NB4 (cell line): ENCODE data around the gene TXNRD2.

Source experiments
- MAX ChIP-seq: IDR thresholded peaks from 2 replicates; pipeline ENCODE4 v1.6.1; 2011; ENCODE audit warnings: low read depth, low read length
- POLR2A ChIP-seq: IDR thresholded peaks from 2 replicates; pipeline ENCODE4 v1.6.1; 2011; ENCODE audit warnings: mild to moderate bottlenecking; ENCODE audit not compliant: insufficient read length; ENCODE audit errors: extremely low read depth
- TF ChIP-seq, protein P1 (sequence below): IDR thresholded peaks from one replicate; pipeline ENCODE4 v1.5.1; 2012; ENCODE audit warnings: low read depth, low read length

- TF ChIP-seq MAX (no peak), POLR2A (no peak)
- TF ChIP-seq, protein P1, sequence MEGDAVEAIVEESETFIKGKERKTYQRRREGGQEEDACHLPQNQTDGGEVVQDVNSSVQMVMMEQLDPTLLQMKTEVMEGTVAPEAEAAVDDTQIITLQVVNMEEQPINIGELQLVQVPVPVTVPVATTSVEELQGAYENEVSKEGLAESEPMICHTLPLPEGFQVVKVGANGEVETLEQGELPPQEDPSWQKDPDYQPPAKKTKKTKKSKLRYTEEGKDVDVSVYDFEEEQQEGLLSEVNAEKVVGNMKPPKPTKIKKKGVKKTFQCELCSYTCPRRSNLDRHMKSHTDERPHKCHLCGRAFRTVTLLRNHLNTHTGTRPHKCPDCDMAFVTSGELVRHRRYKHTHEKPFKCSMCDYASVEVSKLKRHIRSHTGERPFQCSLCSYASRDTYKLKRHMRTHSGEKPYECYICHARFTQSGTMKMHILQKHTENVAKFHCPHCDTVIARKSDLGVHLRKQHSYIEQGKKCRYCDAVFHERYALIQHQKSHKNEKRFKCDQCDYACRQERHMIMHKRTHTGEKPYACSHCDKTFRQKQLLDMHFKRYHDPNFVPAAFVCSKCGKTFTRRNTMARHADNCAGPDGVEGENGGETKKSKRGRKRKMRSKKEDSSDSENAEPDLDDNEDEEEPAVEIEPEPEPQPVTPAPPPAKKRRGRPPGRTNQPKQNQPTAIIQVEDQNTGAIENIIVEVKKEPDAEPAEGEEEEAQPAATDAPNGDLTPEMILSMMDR: no peak
These were observed 26.2 kb downstream of the TXNRD2 start for GRCh38 chr22:19915287-19915954.
